NCI-H187 treated with DMSO at 0.1 percent for 48 hours (cell line): Measurements from ENCODE around the gene CHMP1B.
"Not testable (repeated sequence)": the region's sequence is repeated elsewhere in the genome, so short reads cannot be mapped to it uniquely, and the experiment has no call there.

Experiments used
- DNase-seq: peaks from one replicate; lab custom pipeline; 2025; lab: John Stamatoyannopoulos, UW

CHMP1B gene

GRCh38 chr18:11840493-11840892 lies 10.7 kb upstream of the CHMP1B start:
- DNase-seq = no peak

GRCh38 chr18:11842562-11842961 lies 8.7 kb upstream of the CHMP1B start:
- DNase-seq = no peak

- DNase-seq = no peak
These were observed 6.8 kb upstream of the CHMP1B start for GRCh38 chr18:11844436-11844835.

GRCh38 chr18:11845654-11846053 lies 5.6 kb upstream of the CHMP1B start:
- DNase-seq = no peak

- no peak for DNase-seq
These were observed 3.4 kb upstream of the CHMP1B start for GRCh38 chr18:11847811-11848210.

- no peak for DNase-seq
These were observed 1.9 kb upstream of the CHMP1B start for GRCh38 chr18:11849279-11849678.

GRCh38 chr18:11849841-11850634 lies 1.2 kb upstream of the CHMP1B start:
- no peak for DNase-seq

- DNase-seq = no peak
These were observed 430 bp upstream of the CHMP1B start for GRCh38 chr18:11850821-11851145.

GRCh38 chr18:11851806-11852337 lies 659 bp downstream of the CHMP1B start:
- no peak for DNase-seq

GRCh38 chr18:11854554-11854953 lies 3.3 kb downstream of the CHMP1B start:
- not testable (repeated sequence) for DNase-seq

- no peak for DNase-seq
These were observed 6.1 kb downstream of the CHMP1B start for GRCh38 chr18:11857177-11857887.

GRCh38 chr18:11859282-11859830 lies 8.1 kb downstream of the CHMP1B start:
- no peak for DNase-seq

- DNase-seq = no peak
These were observed 8.7 kb downstream of the CHMP1B start for GRCh38 chr18:11859903-11860407.

GRCh38 chr18:11860594-11861450 lies 9.6 kb downstream of the CHMP1B start:
- DNase-seq = no peak

GRCh38 chr18:11861583-11862288 lies 10.5 kb downstream of the CHMP1B start:
- DNase-seq = no peak

- no peak for DNase-seq
These were observed 11.4 kb downstream of the CHMP1B start for GRCh38 chr18:11862468-11863137.

GRCh38 chr18:11864471-11864870 lies 13.3 kb downstream of the CHMP1B start:
- DNase-seq = no peak

GRCh38 chr18:11865071-11865470 lies 13.9 kb downstream of the CHMP1B start:
- no peak for DNase-seq

- DNase-seq = no peak
These were observed 15.1 kb downstream of the CHMP1B start for GRCh38 chr18:11866329-11866728.

GRCh38 chr18:11866764-11867163 lies 15.6 kb downstream of the CHMP1B start:
- DNase-seq = no peak

GRCh38 chr18:11868230-11868629 lies 17.0 kb downstream of the CHMP1B start:
- no peak for DNase-seq
